K562 (cell line): ENCODE data around the gene HRC. TPM values are rescaled to one million over a fixed set of nuclear protein-coding genes. Genes with fewer than 3 reads are reported as not detected.

ENCODE experiments used
- ATAC-seq: fragments of 200-7000 bp; cut with Tn5 transposase; 3 replicates; pipeline ENCODE4 v1.9.1; 2020; ENCODE audit warnings: moderate library complexity
- BruUV-seq: library from RNA; stranded (reverse); fragments of 400-500 nt; replicated peaks from 2 replicates; lab custom pipeline; 2021; lab: Mats Ljungman, UMichigan
- CTCF ChIA-PET: fragments of 300-600 bp; formaldehyde crosslinking; extraction: SDS; loops from one replicate; lab custom pipeline; 2021; ENCODE audit warnings: low intra/inter-chr PET ratio; lab: Yijun Ruan, JAX
- POLR2A ChIA-PET: fragments of 300-600, 350-650 bp; sonication (Branson Sonifier 250); formaldehyde crosslinking; extraction: SDS; loops from one replicate; lab custom pipeline; 2021; ENCODE audit warnings: antibody characterized with exemption, inconsistent platforms; lab: Yijun Ruan, JAX
- DNase-seq, 4 experiments: peaks; one replicate each; pipeline versions ENCODE4 v3.0.0 to v3.0.0-alpha.2; 2011 to 2018; ENCODE audit warnings: low spot score in 3 of 4, mixed read lengths in 3 of 4; ENCODE audit errors: extremely low read depth in 1 of 4
- FAIRE-seq: peaks from 2 replicates; lab custom pipeline; 2011; peaks lifted over from hg19 to GRCh38; lab: Jason Lieb, UNC
- H2AFZ ChIP-seq: 2 replicates; pipeline ENCODE4 v1.6.0; 2011; ENCODE audit warnings: low read depth, low read length, control low read depth, inconsistent platforms
- H3K27ac ChIP-seq: fragments of 200-600 bp; 3 replicates; pipeline ENCODE4 v1.8.0; 2011; ENCODE audit warnings: low read depth, mild to moderate bottlenecking, control low read depth, inconsistent platforms, low read length, moderate library complexity, mixed read lengths; ENCODE audit errors: extremely low read depth
- H3K27me3 ChIP-seq, 2 experiments: fragments of 300-600 bp in 1 of 2; 2 replicates in 1 of 2; 3 replicates in 1 of 2; pipeline versions ENCODE4 v1.6.0 to v1.8.0; 2011; ENCODE audit warnings: inconsistent platforms in 2 of 2, low read length in 2 of 2, mild to moderate bottlenecking in 1 of 2, mixed read lengths in 1 of 2, moderate library complexity in 1 of 2; ENCODE audit not compliant: control insufficient read depth in 2 of 2, insufficient read depth in 2 of 2
- H3K36me3 ChIP-seq: fragments of 300-600 bp; 3 replicates; pipeline ENCODE4 v1.8.0; 2011; ENCODE audit warnings: mild to moderate bottlenecking, low read length, inconsistent platforms; ENCODE audit not compliant: control insufficient read depth, insufficient read depth
- H3K4me1 ChIP-seq, 2 experiments: fragments of 200-600 bp in 1 of 2; replicated peaks in 1 of 2; 2 replicates in 1 of 2; 3 replicates in 1 of 2; pipeline versions ENCODE4 v1.5.1 to v1.8.0; 2011; ENCODE audit warnings: inconsistent platforms in 2 of 2, low read length in 2 of 2, mild to moderate bottlenecking in 1 of 2, mixed read lengths in 1 of 2, moderate library complexity in 1 of 2; ENCODE audit not compliant: control insufficient read depth in 2 of 2, insufficient read depth in 2 of 2
- H3K4me2 ChIP-seq: 2 replicates; pipeline ENCODE4 v1.6.1; 2011; ENCODE audit warnings: low read length, control low read depth, inconsistent platforms, mixed read lengths; ENCODE audit not compliant: insufficient read depth
- H3K4me3 ChIP-seq: fragments of 200-600 bp; sonication (generic), shearing (Covaris generic); 2 replicates; pipeline ENCODE4 v1.5.1; 2016; ENCODE audit warnings: control low read depth, inconsistent platforms
- H3K79me2 ChIP-seq: fragments of 200-600 bp; 3 replicates; pipeline ENCODE4 v1.8.0; 2011; ENCODE audit warnings: low read length, inconsistent platforms; ENCODE audit not compliant: control insufficient read depth, insufficient read depth
- H3K9ac ChIP-seq, 2 experiments: 2 replicates each; pipeline versions ENCODE4 v1.6.0 to v1.6.1; 2011; ENCODE audit warnings: low read depth in 2 of 2, low read length in 2 of 2, control low read depth in 1 of 2, inconsistent platforms in 1 of 2, mild to moderate bottlenecking in 1 of 2, mixed read lengths in 1 of 2; ENCODE audit not compliant: insufficient read depth in 1 of 2
- H3K9me1 ChIP-seq: one replicate; pipeline ENCODE4 v1.6.0; 2011; ENCODE audit warnings: inconsistent platforms, mild to moderate bottlenecking, low read length, moderate library complexity; ENCODE audit not compliant: control insufficient read depth, insufficient read depth
- H3K9me3 ChIP-seq: replicated peaks from 2 replicates; pipeline ENCODE4 v1.5.1; 2011; ENCODE audit warnings: low read depth, low read length, inconsistent platforms; ENCODE audit not compliant: control insufficient read depth, insufficient read depth
- H4K20me1 ChIP-seq: replicated peaks from 2 replicates; pipeline ENCODE4 v1.6.1; 2011; ENCODE audit warnings: low read length, inconsistent platforms, mixed read lengths; ENCODE audit not compliant: control insufficient read depth, insufficient read depth
- GTF2F1 ChIP-seq: IDR thresholded peaks from 2 replicates; pipeline ENCODE4 v1.6.1; 2011; ENCODE audit warnings: low read depth, low read length, improper control_type of control experiment
- NR1H2 ChIP-seq: sonication (generic); formaldehyde crosslinking; IDR thresholded peaks from 2 replicates; pipeline ENCODE4 v1.4.0; 2020; ENCODE audit warnings: mild to moderate bottlenecking, missing genetic modification reagents
- SRF ChIP-seq, 2 experiments: fragments of 250-450, 450-650 bp in 1 of 2; sonication (Bioruptor Pico) in 1 of 2; sonication (generic) in 1 of 2; formaldehyde crosslinking; IDR thresholded peaks; 2 replicates each; pipeline versions ENCODE4 v1.5.0 to v1.5.1; 2020 to 2022; ENCODE audit warnings: mild to moderate bottlenecking in 1 of 2, missing genetic modification reagents in 1 of 2
- ZNF79 ChIP-seq: fragments of 250-450 bp; sonication (Bioruptor Pico); IDR thresholded peaks from 2 replicates; pipeline ENCODE4 v1.4.0; 2020; ENCODE audit warnings: low read depth, mild to moderate bottlenecking, moderate library complexity
- ZSCAN32 ChIP-seq: fragments of 450-650 bp; formaldehyde crosslinking; IDR thresholded peaks from 2 replicates; pipeline ENCODE4 v1.4.0; 2020; ENCODE audit warnings: mild to moderate bottlenecking, moderate library complexity
- WGBS: fragments of 100-300 bp; shearing (Covaris generic); methylation state at CpG from one replicate; pipeline ENCODE4 v1.1.6; 2016; ENCODE audit warnings: low coverage, mixed read lengths; ENCODE audit not compliant: insufficient coverage; ENCODE audit errors: missing lambda C conversion rate; 5-methylcytosine and 5-hydroxymethylcytosine counted together
- in situ Hi-C: fragments of 300-500 bp; cut with MboI; formaldehyde crosslinking; loops from 4 replicates; pipeline ENCODE4 v1.15.0; 2018; ENCODE audit warnings: inconsistent platforms, mixed read lengths
- intact Hi-C: fragments of 100-400 bp; cut with micrococcal nuclease; formaldehyde crosslinking; loops from 2 replicates; pipeline ENCODE4 v1.14.2; 2022
- polyA plus RNA-seq, 8 experiments: library from polyadenylated mRNA; depleted of rRNA in 4 of 8; stranded (reverse) in 5 of 8; unstranded in 3 of 8; fragments of >200 nt; fragmentation: Nextera tagmentation in 2 of 8; fragmentation: Illumina TruSeq in 1 of 8; extraction: Ambion mirVana in 2 of 8; extraction: Trizol in 1 of 8; gene quantifications; 2 replicates each; pipeline versions ENCODE4 v1.2.1 to v1.2.3, GENCODE V29; 2011 to 2014; ENCODE audit warnings: inconsistent platforms in 1 of 8, missing spikeins in 1 of 8
- total RNA-seq, 7 experiments: library from RNA; depleted of rRNA in 6 of 7; stranded (reverse); fragments of >200 nt in 6 of 7; fragmentation: Illumina TruSeq in 2 of 7; extraction: Trizol in 2 of 7; gene quantifications; 2 replicates each; pipeline versions ENCODE4 v1.2.1 to v1.2.3, GENCODE V29; 2011 to 2021; ENCODE audit warnings: low replicate concordance in 1 of 7
- TF ChIP-seq, protein P1 (sequence below): sonication (generic); formaldehyde crosslinking; IDR thresholded peaks from 2 replicates; pipeline ENCODE4 v1.8.0; 2022; ENCODE audit warnings: mild to moderate bottlenecking, missing genetic modification reagents, borderline replicate concordance
- TF ChIP-seq, protein P2 (sequence below): fragments of 200-400 bp; formaldehyde crosslinking; IDR thresholded peaks from 2 replicates; pipeline ENCODE4 v1.6.1; 2017; ENCODE audit warnings: mild to moderate bottlenecking, low read depth, low read length, moderate library complexity

Gene HRC
- total and polyA plus RNA-seq, 9 of the 15 experiments (the other 6 are each of a cell fraction or from before 2014, with no cell fraction given), result 0.66 to 18.7 (median 13.1) TPM

DNA sequence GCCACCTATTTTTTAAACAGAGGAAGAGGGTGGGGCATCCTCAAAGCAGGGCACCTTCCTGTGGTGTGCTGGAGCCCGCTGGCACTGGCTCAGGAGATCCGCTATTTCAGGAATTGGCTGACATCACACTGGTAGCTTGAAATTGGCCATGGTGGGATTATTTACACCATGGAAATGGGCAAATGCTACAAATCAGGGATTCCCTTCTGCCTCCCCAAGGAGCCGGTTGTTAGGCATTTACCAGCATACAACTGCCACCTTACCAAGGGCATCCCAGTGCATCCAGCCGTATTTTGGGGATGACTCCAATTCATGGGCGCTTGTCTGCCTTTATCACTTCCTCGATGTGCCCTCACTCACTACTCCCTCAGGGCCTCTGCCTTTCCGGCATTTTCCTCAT is 14.2 kb downstream of the HRC start:
- BruUV-seq, result no TSS peak
- no peak overlapping the region; a peak in 1 of 4 replicates for H3K9ac ChIP-seq
- DNase-seq (no peak), FAIRE-seq (no peak), ATAC-seq (no peak)
- no peak overlapping the region for H3K27ac ChIP-seq
- ChIA-PET POLR2A (interaction anchor here (0.5 to 1.3 kb wide), 3 partner anchors 11 to 68 kb away, joined by 3 read pairs; no protein-coding TSS in a partner anchor), CTCF (no interaction called here)
- in situ Hi-C loops (no loop called here), intact Hi-C loops (no loop called here)
- no peaks in the 10 kb centered on the region for H3K79me2 ChIP-seq
- no peak overlapping the region for H3K4me3 ChIP-seq
- H3K36me3 ChIP-seq, result peaks cover 9% of the 10 kb centered on the region; the same call in 1 of the 3 replicates
- peaks cover 11 to 37% of the 10 kb centered on the region in 2 experiments; a peak in 4 of 5 replicates for H3K4me1 ChIP-seq
- no peaks in the 10 kb centered on the region for H3K9me1 ChIP-seq
- H3K4me2 ChIP-seq, result no peak overlapping the region
- no peak overlapping the region for H2AFZ ChIP-seq
- no peaks in the 10 kb centered on the region for H3K9me3 ChIP-seq
- H3K27me3 ChIP-seq, result no peaks in the 10 kb centered on the region
- 96% methylated on average over 7 of the region's 7 CpGs for WGBS
- TF ChIP-seq GTF2F1, result no peak
- TF ChIP-seq, protein P1, sequence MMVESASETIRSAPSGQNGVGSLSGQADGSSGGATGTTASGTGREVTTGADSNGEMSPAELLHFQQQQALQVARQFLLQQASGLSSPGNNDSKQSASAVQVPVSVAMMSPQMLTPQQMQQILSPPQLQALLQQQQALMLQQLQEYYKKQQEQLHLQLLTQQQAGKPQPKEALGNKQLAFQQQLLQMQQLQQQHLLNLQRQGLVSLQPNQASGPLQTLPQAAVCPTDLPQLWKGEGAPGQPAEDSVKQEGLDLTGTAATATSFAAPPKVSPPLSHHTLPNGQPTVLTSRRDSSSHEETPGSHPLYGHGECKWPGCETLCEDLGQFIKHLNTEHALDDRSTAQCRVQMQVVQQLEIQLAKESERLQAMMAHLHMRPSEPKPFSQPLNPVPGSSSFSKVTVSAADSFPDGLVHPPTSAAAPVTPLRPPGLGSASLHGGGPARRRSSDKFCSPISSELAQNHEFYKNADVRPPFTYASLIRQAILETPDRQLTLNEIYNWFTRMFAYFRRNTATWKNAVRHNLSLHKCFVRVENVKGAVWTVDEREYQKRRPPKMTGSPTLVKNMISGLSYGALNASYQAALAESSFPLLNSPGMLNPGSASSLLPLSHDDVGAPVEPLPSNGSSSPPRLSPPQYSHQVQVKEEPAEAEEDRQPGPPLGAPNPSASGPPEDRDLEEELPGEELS (CRISPR knock-in tag), result no peak
- TF ChIP-seq ZNF79 (CRISPR knock-in tag), result no peak
- TF ChIP-seq SRF (CRISPR knock-in tag; IDR thresholded peaks at IDR 0.05), result no peak
- no peak for TF ChIP-seq ZSCAN32 (CRISPR knock-in tag)
- no peak for TF ChIP-seq NR1H2
- TF ChIP-seq, protein P2, sequence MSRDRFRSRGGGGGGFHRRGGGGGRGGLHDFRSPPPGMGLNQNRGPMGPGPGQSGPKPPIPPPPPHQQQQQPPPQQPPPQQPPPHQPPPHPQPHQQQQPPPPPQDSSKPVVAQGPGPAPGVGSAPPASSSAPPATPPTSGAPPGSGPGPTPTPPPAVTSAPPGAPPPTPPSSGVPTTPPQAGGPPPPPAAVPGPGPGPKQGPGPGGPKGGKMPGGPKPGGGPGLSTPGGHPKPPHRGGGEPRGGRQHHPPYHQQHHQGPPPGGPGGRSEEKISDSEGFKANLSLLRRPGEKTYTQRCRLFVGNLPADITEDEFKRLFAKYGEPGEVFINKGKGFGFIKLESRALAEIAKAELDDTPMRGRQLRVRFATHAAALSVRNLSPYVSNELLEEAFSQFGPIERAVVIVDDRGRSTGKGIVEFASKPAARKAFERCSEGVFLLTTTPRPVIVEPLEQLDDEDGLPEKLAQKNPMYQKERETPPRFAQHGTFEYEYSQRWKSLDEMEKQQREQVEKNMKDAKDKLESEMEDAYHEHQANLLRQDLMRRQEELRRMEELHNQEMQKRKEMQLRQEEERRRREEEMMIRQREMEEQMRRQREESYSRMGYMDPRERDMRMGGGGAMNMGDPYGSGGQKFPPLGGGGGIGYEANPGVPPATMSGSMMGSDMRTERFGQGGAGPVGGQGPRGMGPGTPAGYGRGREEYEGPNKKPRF, result no peak
- no peaks in the 10 kb centered on the region for H4K20me1 ChIP-seq
